Measurements from ENCODE around the gene SIK1.
"Not testable (repeated sequence)": the region's sequence is repeated elsewhere in the genome, so short reads cannot be mapped to it uniquely, and the experiment has no call there.

GRCh38 chr21:43451850-43452249 lies 24.9 kb upstream of the SIK1 start:
- TF ChIP-seq, protein P1, sequence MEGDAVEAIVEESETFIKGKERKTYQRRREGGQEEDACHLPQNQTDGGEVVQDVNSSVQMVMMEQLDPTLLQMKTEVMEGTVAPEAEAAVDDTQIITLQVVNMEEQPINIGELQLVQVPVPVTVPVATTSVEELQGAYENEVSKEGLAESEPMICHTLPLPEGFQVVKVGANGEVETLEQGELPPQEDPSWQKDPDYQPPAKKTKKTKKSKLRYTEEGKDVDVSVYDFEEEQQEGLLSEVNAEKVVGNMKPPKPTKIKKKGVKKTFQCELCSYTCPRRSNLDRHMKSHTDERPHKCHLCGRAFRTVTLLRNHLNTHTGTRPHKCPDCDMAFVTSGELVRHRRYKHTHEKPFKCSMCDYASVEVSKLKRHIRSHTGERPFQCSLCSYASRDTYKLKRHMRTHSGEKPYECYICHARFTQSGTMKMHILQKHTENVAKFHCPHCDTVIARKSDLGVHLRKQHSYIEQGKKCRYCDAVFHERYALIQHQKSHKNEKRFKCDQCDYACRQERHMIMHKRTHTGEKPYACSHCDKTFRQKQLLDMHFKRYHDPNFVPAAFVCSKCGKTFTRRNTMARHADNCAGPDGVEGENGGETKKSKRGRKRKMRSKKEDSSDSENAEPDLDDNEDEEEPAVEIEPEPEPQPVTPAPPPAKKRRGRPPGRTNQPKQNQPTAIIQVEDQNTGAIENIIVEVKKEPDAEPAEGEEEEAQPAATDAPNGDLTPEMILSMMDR (IDR thresholded peaks at IDR 0.05), result not testable (repeated sequence)
- not testable (repeated sequence) for TF ChIP-seq POLR2A (IDR thresholded peaks at IDR 0.05)

Measured in testis (tissue), 2 donors.